GM10248 (cell line): ENCODE data around the gene ATP11A.
"Not testable (repeated sequence)": the region's sequence is repeated elsewhere in the genome, so short reads cannot be mapped to it uniquely, and the experiment has no call there.

Source experiments
- CTCF ChIA-PET: fragments of 300-600 bp; sonication (Branson Sonifier 250); formaldehyde crosslinking; extraction: SDS; loops from one replicate; lab custom pipeline; 2021; ENCODE audit warnings: antibody characterized with exemption; lab: Yijun Ruan, JAX
- POLR2A ChIA-PET: fragments of 350-650 bp; sonication (Branson Sonifier 250); formaldehyde crosslinking; extraction: SDS; loops from one replicate; lab custom pipeline; 2020; ENCODE audit warnings: antibody characterized with exemption; lab: Yijun Ruan, JAX
- DNase-seq: peaks from one replicate; pipeline ENCODE4 v3.0.0; 2012; ENCODE audit errors: extremely low spot score
- CTCF ChIP-seq: IDR thresholded peaks from 2 replicates; pipeline ENCODE4 v1.5.1; 2012; ENCODE audit warnings: mild to moderate bottlenecking, low read depth; ENCODE audit errors: extremely low read depth, missing control alignments, control extremely low read depth

Gene ATP11A

GRCh38 chr13:112869202-112870050 lies 179.6 kb downstream of the ATP11A start:
- ChIA-PET CTCF (interaction anchor here (1.2 to 3.3 kb wide), 4 partner anchors 11 to 229 kb away, joined by 3 to 11 read pairs (median 3); no protein-coding TSS in a partner anchor), POLR2A (no interaction called here)
- no peak for DNase-seq
- TF ChIP-seq CTCF, result no peak

DNA sequence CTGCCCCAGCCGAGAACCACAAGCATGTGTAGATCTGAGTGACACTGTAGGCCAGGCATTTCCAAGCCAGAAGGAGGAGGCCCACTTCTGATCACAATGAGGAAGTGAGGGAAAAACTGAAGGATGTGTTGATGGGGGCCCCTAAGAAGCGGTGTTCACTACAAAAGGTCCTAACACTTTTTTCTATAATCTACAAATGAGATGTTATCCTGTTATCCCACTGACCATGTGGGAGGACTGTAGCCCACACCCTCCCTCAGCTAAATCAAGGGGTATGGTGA lies 180.2 kb downstream of the ATP11A start:
- TF ChIP-seq CTCF, result no peak
- ChIA-PET CTCF (interaction anchor here (3.3 kb wide), 1 partner anchor 229 kb away, joined by 11 read pairs; no protein-coding TSS in a partner anchor), POLR2A (no interaction called here)
- no peak for DNase-seq

DNA sequence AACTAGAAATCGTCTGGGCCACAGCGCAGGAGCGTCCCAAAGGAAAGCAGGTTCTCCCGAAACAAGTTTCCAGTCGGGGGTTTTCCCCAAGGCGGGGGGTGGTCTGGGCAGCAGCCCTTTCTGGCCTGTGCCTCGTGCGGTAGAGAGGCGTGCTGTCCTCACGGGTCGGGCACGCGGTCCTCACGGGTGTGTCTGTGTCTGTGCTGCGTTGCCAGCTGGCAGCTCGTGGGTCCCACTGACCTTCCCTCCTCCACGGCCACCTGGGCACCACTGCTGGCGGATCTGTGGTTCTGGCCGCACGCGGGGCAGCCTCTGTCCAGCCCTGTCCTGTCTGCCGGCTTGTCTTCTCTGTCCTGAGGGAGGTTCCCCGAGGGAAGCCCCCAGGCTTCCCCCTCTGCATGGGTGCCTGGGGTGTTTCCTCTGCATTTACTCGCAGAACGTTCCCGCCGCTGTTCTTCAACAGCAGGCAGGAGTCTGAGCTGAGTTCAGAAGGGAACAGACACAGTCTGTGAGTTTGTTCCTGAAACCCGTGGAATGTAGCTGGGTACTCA lies 181.0 kb downstream of the ATP11A start:
- DNase-seq, result no peak
- TF ChIP-seq CTCF, result no peak
- POLR2A ChIA-PET, result no interaction called here
- CTCF ChIA-PET, result no interaction called here

- no peak for DNase-seq
- CTCF ChIA-PET, result no interaction called here
- TF ChIP-seq CTCF, result no peak
- POLR2A ChIA-PET, result no interaction called here
Observed at GRCh38 chr13:112871742-112872141, 181.9 kb downstream of the ATP11A start.

DNA sequence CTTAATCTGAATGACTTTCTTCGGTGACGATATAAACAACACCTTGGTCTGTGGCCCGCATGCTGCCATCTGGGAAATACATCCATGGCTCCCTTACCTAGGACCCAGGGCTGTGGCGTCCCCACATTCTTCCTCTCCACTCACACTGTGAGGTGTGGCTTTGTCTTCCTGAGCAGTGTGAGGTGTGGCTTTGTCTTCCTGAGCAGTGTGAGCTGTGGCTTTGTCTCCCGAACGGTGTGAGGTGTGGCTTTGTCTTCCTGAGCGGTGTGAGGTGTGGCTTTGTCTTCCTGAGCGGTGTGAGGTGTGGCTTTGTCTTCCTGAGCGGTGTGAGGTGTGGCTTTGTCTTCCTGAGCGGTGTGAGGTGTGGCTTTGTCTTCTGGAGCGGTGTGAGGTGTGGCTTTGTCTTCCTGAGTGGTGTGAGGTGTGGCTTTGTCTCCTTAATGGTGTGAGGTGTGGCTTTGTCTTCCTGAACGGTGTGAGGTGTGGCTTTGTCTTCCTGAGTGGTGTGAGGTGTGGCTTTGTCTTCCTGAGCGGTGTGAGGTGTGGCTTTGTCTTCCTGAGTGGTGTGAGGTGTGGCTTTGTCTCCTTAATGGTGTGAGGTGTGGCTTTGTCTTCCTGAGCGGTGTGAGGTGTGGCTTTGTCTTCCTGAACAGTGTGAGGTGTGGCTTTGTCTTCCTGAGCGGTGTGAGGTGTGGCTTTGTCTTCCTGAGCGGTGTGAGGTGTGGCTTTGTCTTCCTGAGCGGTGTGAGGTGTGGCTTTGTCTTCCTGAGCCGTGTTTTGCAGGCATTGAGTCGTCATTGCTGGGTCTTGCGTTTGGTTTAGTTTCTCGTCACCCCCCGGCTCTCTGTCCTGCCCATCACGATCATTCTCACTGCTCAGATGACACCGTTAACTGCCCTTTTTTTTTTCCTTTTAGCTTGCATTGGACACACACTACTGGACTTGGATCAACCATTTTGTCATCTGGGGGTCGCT lies 183.1 kb downstream of the ATP11A start:
- POLR2A ChIA-PET, DNase-seq: not testable (repeated sequence)
- CTCF ChIA-PET, result interaction anchor here (1.1 to 2.8 kb wide), 19 partner anchors 7 to 1398 kb away, joined by 3 to 104 read pairs (median 7); partner anchors contain the start of gene ATP11A

GRCh38 chr13:112873851-112874750 lies 184.3 kb downstream of the ATP11A start:
- ChIA-PET CTCF (interaction anchor here (0.6 to 2.8 kb wide), 45 partner anchors 8 to 1400 kb away, joined by 3 to 104 read pairs (median 5); partner anchors contain the start of gene ATP11A), POLR2A (no interaction called here)
- TF ChIP-seq CTCF, result peak; percentile 97
- DNase-seq, result peak; percentile 90
